Stimulated activated CD8-positive, alpha-beta memory T cell treated with anti-CD3 and anti-CD28 coated beads, Interleukin-2, amount 100 ng/mL, for 48 hours (primary cell): Measurements from ENCODE around the gene PRB3.

Source experiments
- DNase-seq, 2 donors: peaks; one replicate each; pipeline ENCODE4 v3.0.0-alpha.2; 2020; ENCODE audit warnings: low read depth in 2 of 2

The PRB3 gene

DNA sequence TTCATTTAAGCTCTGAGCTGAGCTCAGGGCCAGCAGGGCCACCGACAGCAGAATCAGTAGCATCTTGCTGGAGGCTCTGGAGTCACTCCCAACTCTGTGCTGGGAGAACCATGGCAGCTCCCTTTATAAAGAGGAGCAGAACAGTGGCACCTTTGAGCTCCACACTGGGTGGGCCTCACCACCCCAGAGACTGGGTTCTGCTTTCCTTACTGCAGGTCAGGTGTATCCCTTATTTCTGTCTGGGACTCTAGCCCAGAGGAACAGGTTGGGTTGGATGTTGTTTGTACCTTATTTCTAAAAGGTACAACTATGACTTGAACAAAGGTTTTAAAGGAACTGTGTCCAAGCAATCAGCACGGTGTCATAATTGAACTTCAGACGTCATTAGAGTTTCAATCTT, at the start of gene PRB3:
Gene PRB3 (minus strand): TSS at position 101 of the 400 bp plus-strand sequence. CDS start 38 bp downstream, at position 63.
- no peak for DNase-seq

DNA sequence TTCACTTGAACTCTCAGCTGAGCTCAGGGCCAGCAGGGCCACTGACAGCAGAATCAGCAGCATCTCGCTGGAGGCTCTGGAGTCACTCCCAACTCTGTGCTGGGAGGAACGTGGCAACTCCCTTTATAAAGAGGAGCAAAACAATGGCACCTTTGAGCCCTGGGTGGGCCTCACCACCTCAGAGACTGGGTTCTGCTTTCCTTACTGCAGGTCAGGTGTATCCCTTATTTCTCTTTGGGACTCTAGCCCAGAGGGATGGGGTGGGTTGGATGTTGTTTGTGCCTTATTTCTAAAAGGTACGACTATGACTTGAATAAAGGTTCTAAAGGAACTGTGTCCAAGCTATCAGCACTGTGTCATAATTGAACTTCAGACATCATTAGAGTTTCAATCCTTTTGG, 40.8 kb upstream of the PRB3 start, which contains the start of gene PRB4:
Gene PRB4 (minus strand): TSS at position 101 of the 400 bp plus-strand sequence. CDS start 38 bp downstream, at position 63.
- DNase-seq = no peak

DNA sequence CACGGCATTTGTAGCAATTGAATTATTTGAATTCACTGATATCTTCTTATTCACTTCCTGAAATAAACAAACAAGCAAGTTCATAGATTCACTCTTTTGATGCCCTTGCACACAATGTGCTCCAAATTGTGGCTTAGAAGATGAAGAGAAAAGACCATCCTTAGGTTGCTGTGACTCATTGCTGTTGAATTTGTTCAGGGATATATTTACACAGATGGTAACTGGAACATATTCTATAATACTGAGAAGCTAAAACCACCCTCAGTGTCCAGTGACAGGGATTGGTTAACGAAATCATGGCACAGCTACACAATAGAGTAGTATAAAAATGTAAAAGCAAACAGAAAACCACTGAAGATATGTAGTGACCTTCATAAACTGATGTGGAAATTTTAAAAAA, 37.6 kb upstream of the PRB3 start:
- DNase-seq = no peak

DNA sequence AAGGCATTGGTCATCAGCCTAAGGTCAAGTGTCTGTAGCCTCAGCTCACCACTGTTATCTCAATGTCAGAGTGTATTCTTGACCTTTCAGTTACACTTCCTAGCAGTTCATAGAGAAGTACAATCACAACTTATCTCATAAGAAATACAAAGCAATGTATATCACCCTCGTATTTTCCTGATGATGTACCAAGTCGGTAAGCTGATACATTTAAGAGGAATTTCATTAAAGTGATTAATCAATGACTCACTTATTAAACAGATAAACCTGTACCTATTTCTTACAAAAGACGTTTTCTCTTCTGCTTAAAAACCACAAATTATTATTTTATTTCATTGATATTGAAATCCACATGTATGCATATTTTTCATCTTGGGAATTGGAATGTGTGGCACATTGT, 3.9 kb upstream of the PRB3 start:
- DNase-seq = no peak

DNA sequence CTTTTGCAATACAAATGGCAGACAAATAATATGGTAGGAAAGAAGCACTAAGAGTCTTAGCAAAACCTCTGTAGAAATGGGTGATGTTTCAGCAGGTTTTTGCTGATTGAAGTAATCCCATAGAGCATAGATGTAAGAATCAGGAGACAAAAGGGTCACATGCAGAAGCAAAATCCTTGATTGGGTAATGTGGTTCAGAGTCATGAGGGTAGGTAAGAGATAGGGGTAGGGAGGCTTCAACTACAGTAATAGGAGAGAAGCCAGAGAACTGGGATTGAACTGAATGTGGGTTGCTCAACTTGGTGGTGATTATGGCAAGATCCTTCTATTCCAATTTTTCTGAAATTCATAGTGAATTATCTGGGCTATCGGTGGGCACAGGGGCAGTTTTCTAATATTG, 5.0 kb downstream of the PRB3 start:
- no peak for DNase-seq

DNA sequence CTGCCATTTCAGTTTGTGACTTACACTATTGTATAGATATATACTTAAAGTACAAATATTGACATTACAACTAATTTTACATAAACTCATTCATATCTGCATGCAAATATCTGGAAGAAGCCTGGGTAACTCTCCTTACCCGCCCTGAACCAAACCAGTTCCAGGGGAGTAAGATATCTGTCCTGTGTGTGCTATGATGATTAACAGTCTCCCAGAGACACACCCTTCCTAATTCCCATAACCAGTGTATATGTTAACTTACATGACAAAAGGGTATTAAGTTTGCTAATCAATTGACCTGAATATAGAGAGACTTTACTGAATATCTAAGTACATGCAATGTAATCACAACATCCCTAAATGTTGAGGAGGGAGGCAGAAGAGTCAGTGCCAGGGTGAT, 23.0 kb downstream of the PRB3 start:
- DNase-seq = no peak

DNA sequence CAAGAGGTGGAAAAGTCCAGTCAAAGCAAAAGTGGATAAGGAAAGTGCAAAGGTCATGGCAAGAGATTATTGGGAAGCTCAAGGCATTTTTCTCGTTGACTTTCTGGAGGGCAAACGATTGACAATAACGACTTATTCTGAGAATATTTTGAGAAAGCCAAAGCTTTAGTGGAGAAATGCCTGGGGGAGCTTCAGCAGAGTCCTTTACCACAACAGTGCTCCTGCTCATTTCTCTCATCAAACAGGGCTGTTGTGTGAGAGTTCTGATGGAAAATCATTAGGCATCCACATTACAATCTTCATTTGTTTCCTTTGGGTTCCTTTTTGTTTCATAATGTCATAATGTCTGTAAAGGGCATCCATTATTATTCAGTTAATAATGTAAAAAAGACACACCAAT, 26.9 kb downstream of the PRB3 start:
- DNase-seq = no peak

DNA sequence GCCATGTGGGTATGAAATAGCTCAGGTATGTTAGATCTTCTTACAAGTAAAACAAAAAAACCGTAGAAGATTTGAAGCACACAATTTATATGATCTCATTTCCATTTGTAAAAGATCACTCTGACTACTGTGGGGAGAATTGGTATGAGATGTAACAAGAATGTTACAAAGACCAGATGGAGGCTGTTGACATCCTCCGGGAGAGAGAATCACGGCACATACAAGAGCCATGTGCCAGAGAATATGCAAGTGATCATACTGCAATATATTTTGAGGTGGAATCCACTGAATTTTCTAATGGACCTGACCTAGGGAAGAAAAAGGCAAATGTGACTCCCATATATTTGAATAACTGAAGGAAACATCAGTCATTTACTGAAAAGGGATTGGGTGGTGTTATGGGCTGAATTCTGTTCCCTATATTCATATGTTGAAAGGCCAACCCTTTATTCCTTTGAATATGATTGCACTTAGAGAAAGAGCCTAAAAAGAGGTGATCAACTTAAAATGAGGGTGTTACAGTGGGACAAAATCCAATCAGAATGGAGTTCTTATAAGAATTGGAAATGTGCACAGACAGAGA, 29.1 kb downstream of the PRB3 start:
- DNase-seq = no peak

DNA sequence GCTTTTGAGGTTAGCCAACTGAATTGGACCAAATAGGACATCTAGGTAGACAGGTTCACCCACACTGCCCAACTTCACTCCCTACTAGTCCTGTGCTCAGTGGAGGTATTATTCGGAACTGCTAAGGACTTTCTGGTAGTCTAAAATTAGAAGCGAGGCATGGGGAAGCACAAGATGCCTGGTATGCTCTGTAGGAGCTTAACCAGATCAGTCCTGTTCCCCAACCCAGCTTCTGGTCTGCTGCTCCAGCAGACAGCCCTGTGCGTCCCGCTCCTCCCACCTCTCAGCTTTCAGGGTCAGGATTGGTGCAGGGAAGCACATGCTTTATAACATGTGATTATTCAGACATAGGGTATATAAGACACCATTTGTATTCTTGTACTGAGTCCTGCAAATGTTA, 31.2 kb downstream of the PRB3 start:
- DNase-seq = no peak

DNA sequence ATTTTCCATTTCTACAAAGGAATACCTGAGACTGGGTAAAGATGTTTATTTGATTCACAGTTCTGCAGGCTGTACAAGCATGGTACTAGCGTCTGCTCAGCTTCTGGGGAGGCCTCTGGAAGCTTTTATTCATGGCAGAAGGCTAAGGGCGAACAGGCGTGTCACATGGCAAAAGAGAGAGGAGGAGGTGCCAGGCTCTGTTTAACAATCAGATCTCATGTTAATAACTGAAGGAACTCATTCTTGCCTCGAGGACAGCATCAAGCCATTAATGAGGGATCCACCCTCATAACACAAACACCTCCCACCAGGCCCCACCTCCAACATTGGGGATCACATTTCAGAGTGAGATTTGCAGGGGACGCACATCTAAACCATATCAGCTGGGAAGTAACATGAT, 36.0 kb downstream of the PRB3 start:
- DNase-seq = no peak

DNA sequence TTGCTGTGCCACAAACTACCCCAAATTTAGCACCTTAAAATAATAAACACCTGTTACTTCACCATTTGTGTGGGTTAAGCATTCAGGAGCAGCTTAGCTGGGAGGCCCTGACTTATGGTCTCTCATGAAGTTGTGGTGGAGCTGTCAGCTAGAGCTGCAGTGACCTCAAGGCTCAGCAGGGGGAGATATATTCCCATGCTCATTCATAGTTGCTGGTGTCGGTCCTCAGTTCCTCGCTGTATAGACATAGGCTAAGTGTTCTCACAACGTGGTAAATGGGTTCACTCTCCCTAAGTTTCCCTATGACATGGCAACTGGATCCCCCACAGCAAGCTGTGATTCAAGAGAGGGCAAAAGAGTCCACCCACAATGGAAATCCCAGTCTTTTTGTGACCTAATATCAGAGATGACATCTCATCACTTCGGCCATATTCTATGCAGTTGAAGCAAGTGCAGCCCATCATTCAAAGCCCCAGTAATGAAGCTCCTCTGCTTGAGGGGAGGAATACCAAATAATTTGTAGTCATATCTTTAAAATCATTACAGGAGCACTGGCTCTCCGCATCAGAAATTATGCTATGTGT, 41.1 kb downstream of the PRB3 start:
- no peak for DNase-seq

DNA sequence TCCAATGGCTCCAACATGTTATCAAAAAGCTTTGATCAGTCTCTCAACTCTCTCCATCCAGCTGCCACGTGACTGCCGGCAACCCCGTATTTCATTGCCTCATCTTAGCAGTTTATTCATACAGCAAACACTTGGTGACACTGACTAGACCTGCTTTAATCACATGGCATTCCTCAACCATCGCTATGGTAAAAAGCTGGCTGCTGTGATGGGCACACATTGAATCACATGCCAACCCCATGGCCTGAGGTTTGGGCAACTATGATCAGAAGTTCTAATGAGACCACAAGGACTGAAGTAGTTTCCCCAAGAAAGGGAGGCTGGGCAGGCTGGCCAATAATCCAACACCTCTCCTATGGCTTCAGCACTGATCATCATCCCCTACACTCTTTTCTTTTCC, 42.1 kb downstream of the PRB3 start:
- DNase-seq = no peak
